Neural crest cell (in vitro differentiated cells): ENCODE measurements around the gene AK8. TPM values are rescaled to one million over a fixed set of nuclear protein-coding genes. Genes with fewer than 3 reads are reported as not detected.
"Not testable (repeated sequence)": the region's sequence is repeated elsewhere in the genome, so short reads cannot be mapped to it uniquely, and the experiment has no call there.

Experiments
- DNase-seq: peaks from one replicate; pipeline ENCODE4 v3.0.0; 2021; ENCODE audit warnings: low read depth, mixed read lengths, low spot score
- H3K27ac Mint-ChIP-seq: one replicate; pipeline ENCODE4 v1.8.0; 2021; ENCODE audit warnings: mild to moderate bottlenecking, mixed read lengths; ENCODE audit not compliant: unreplicated experiment
- H3K27me3 Mint-ChIP-seq: 2 replicates; pipeline ENCODE4 v1.8.0; 2021; ENCODE audit warnings: low read depth, mild to moderate bottlenecking, mixed read lengths
- H3K36me3 Mint-ChIP-seq: 2 replicates; pipeline ENCODE4 v1.8.0; 2021; ENCODE audit warnings: low read depth, mild to moderate bottlenecking, mixed read lengths
- H3K4me1 Mint-ChIP-seq: 2 replicates; pipeline ENCODE4 v1.8.0; 2021; ENCODE audit warnings: mixed read lengths
- H3K4me3 Mint-ChIP-seq: one replicate; pipeline ENCODE4 v1.8.0; 2021; ENCODE audit warnings: mild to moderate bottlenecking, mixed read lengths
- H3K9me3 Mint-ChIP-seq: 2 replicates; pipeline ENCODE4 v1.8.0; 2021; ENCODE audit warnings: mixed read lengths
- total RNA-seq: library from RNA; stranded (reverse); gene quantifications from 2 replicates; pipeline ENCODE4 v1.2.1, GENCODE V29; 2021
- TF ChIP-seq, protein P1 (sequence below): fragments of 200-600 bp; sonication (generic); conservative IDR thresholded peaks from 2 replicates; pipeline ENCODE4 v1.5.0; 2021; ENCODE audit warnings: antibody characterized with exemption, mild to moderate bottlenecking

AK8 gene
- total RNA-seq, 1 donor from 2014 or later = 0.96 TPM

DNA sequence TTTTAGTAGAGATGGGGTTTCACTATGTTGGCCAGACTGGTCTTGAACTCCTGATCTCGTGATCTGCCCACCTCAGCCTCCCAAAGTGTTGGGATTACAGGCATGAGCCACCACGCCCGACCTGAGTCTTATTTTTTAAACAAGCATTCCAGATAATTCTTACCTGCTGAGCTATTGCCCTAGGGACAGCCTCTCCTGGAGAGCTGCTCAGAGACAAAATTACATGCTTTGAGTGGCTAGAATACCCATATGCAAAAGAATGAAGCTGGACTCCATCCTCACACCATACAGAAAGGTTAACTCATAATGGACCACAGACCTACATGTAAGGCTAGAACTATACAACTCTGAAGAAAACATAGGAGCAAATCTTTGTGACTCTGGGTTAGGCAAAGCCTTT is 166.2 kb downstream of the AK8 start:
- Mint-ChIP-seq H3K4me1 (no peaks in the 10 kb centered on the region), H3K4me3 (no peak overlapping the region), H3K36me3 (no peaks in the 10 kb centered on the region), H3K27me3 (peaks cover under 1% of the 10 kb centered on the region), H3K9me3 (peaks cover 3% of the 10 kb centered on the region), H3K27ac (no peak overlapping the region)
- no peak for DNase-seq
- TF ChIP-seq, protein P1, sequence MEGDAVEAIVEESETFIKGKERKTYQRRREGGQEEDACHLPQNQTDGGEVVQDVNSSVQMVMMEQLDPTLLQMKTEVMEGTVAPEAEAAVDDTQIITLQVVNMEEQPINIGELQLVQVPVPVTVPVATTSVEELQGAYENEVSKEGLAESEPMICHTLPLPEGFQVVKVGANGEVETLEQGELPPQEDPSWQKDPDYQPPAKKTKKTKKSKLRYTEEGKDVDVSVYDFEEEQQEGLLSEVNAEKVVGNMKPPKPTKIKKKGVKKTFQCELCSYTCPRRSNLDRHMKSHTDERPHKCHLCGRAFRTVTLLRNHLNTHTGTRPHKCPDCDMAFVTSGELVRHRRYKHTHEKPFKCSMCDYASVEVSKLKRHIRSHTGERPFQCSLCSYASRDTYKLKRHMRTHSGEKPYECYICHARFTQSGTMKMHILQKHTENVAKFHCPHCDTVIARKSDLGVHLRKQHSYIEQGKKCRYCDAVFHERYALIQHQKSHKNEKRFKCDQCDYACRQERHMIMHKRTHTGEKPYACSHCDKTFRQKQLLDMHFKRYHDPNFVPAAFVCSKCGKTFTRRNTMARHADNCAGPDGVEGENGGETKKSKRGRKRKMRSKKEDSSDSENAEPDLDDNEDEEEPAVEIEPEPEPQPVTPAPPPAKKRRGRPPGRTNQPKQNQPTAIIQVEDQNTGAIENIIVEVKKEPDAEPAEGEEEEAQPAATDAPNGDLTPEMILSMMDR = no peak

DNA sequence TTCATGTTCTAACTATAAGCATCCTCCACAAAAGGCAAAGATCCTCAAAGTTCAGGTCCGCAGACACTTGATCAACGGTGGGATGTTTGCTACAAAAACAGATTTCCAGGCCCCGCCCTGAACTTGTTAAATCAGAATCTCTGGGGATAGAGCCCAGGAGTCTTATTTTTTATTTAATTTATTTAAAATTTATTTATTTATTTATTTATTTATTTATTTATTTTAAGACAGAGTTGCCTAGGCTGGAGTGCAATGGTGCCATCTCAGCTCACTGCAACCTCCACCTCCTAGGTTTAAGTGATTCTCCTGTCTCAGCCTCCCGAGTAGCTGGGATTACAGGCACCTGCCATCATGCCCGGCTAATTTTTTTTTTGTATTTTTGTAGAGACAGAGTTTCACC is 166.9 kb downstream of the AK8 start:
- not testable (repeated sequence) for H3K4me1 Mint-ChIP-seq, H3K36me3 Mint-ChIP-seq, H3K9me3 Mint-ChIP-seq, H3K27ac Mint-ChIP-seq, H3K27me3 Mint-ChIP-seq, H3K4me3 Mint-ChIP-seq, DNase-seq

DNA sequence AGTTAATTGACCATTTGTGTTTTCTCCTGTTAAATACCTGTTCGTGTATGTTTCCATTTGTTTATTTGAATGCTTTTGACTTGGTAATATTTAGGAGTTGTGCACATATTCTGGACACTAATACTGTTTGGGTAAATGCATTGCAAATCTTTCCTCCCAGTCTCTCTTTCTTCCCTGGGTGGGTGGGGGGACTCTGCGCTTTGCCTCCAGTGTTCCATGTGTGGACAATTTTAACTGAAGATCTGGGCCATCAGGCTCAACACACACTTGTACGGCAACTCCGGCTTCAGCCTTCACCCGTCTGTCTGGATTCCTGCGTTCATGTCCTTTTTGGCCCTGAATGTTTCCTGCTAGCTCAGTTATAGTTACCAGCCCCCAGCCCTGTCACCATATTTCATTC is 167.8 kb downstream of the AK8 start:
- peaks cover 3% of the 10 kb centered on the region for H3K9me3 Mint-ChIP-seq
- no peaks in the 10 kb centered on the region for H3K36me3 Mint-ChIP-seq
- no peaks in the 10 kb centered on the region for H3K4me1 Mint-ChIP-seq
- TF ChIP-seq, protein P1 = no peak
- H3K27me3 Mint-ChIP-seq = peaks cover 5% of the 10 kb centered on the region
- no peak overlapping the region for H3K4me3 Mint-ChIP-seq
- no peak overlapping the region for H3K27ac Mint-ChIP-seq
- DNase-seq = no peak

DNA sequence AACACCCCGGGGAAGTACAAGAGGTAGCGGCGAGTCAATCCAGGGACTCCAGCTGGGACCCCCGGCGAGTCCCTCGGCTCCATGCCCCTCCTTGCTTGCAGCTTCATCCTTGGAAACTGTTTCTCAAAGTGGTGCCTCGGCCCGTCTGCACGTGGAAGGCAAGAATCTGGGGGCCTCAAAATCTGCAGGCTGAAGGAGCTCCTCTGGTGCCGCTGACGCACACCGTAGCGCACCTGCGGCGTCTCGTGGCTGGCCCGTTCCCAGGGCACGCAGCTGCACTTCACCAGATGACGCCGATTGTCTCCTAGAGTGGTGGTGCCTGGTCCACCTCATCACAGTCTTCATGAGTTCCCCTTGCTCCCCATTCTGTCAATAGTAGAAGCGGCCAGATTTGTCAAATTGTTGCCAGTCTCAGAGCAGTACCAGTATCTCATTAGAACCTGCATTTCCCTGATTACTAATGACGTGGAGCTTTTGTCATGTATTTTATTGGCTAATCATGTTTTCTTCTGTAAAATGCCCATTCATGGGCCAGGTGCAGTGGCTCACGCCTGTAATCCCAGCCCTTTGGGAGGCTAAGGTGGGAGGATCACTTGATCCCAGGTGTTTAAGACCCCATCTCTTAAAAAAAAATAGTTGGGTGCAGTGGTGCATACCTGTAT is 169.2 kb downstream of the AK8 start:
- no peak for DNase-seq
- no peak overlapping the region for H3K27ac Mint-ChIP-seq
- H3K4me3 Mint-ChIP-seq = no peak overlapping the region
- H3K36me3 Mint-ChIP-seq = peaks cover 2% of the 10 kb centered on the region
- peaks cover 5% of the 10 kb centered on the region for H3K27me3 Mint-ChIP-seq
- TF ChIP-seq, protein P1 = no peak
- H3K9me3 Mint-ChIP-seq = peaks cover 5% of the 10 kb centered on the region
- H3K4me1 Mint-ChIP-seq = no peaks in the 10 kb centered on the region

DNA sequence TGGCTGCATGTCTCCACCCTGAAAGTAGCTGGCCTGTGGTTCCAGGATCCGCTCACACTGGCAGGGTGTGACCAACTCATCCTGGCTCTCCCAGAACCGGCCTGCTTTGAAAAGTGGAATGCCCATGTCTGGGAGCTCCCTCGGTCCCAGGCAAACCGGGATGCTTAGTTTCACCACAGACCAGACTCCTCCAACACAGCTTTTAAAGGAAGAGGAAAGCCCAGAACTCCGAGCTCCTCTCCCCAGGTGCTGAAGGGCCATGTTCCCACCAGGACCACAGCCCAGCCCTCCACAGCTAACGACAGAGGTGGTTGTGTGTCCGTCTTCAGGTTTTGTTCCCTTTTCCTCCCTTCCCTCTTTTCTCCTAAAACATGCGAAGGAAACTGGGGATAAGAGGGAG is 169.8 kb downstream of the AK8 start:
- no peak overlapping the region for H3K27ac Mint-ChIP-seq
- H3K27me3 Mint-ChIP-seq = peaks cover 5% of the 10 kb centered on the region
- H3K4me1 Mint-ChIP-seq = no peaks in the 10 kb centered on the region
- no peak for DNase-seq
- H3K36me3 Mint-ChIP-seq = peaks cover 3% of the 10 kb centered on the region
- TF ChIP-seq, protein P1 = no peak
- H3K9me3 Mint-ChIP-seq = peaks cover 5% of the 10 kb centered on the region
- H3K4me3 Mint-ChIP-seq = no peak overlapping the region

DNA sequence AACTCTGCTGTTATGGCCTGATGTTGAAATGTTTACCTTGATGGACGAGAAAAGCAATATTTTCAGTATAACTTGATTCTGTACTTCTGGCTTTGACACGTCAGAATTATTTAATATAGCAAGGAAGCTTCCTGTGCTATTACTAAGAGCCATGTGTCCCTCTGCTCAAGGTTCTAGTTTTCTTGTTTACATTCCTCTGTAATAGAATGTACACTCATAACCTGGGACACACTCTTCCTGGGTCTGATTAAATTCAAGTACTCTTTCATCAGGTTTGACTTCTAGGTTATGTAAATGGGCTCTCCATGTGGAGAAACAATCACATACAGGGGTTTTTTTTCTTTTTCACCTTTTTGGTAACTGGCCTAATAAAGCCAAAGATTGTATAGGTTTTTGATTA is 174.7 kb downstream of the AK8 start:
- TF ChIP-seq, protein P1 = no peak
- peaks cover 5% of the 10 kb centered on the region for H3K36me3 Mint-ChIP-seq
- no peak overlapping the region for H3K4me3 Mint-ChIP-seq
- no peak for DNase-seq
- peaks cover 5% of the 10 kb centered on the region for H3K27me3 Mint-ChIP-seq
- H3K27ac Mint-ChIP-seq = no peak overlapping the region
- H3K9me3 Mint-ChIP-seq = peaks cover 7% of the 10 kb centered on the region
- H3K4me1 Mint-ChIP-seq = no peaks in the 10 kb centered on the region
